Nephron progenitor cell (in vitro differentiated cells): Measurements from ENCODE around the gene SLC39A7.
A peak's percentile ranks its signal among the peaks of the same experiment; 100 is the strongest.

ENCODE experiments used
- DNase-seq: peaks from one replicate; pipeline ENCODE4 v3.0.0; 2021
- H3K27ac Mint-ChIP-seq: 2 replicates; pipeline ENCODE4 v1.8.0; 2021; ENCODE audit warnings: mild to moderate bottlenecking, moderate library complexity, mixed read lengths
- H3K27me3 Mint-ChIP-seq: 2 replicates; pipeline ENCODE4 v1.8.0; 2021; ENCODE audit warnings: mild to moderate bottlenecking, low read depth, mixed read lengths; ENCODE audit not compliant: poor library complexity
- H3K36me3 Mint-ChIP-seq: 2 replicates; pipeline ENCODE4 v1.8.0; 2021; ENCODE audit warnings: low read depth, mixed read lengths
- H3K4me1 Mint-ChIP-seq: 2 replicates; pipeline ENCODE4 v1.8.0; 2021; ENCODE audit warnings: mixed read lengths
- H3K4me3 Mint-ChIP-seq: 2 replicates; pipeline ENCODE4 v1.8.0; 2021; ENCODE audit warnings: mild to moderate bottlenecking, moderate library complexity, mixed read lengths
- H3K9me3 Mint-ChIP-seq: 2 replicates; pipeline ENCODE4 v1.8.0; 2021; ENCODE audit warnings: mild to moderate bottlenecking, moderate library complexity, mixed read lengths
- TF ChIP-seq, protein P1 (sequence below): fragments of 200-600 bp; sonication (generic); IDR thresholded peaks from 2 replicates; pipeline ENCODE4 v1.5.0; 2021; ENCODE audit warnings: antibody characterized with exemption

SLC39A7 gene

DNA sequence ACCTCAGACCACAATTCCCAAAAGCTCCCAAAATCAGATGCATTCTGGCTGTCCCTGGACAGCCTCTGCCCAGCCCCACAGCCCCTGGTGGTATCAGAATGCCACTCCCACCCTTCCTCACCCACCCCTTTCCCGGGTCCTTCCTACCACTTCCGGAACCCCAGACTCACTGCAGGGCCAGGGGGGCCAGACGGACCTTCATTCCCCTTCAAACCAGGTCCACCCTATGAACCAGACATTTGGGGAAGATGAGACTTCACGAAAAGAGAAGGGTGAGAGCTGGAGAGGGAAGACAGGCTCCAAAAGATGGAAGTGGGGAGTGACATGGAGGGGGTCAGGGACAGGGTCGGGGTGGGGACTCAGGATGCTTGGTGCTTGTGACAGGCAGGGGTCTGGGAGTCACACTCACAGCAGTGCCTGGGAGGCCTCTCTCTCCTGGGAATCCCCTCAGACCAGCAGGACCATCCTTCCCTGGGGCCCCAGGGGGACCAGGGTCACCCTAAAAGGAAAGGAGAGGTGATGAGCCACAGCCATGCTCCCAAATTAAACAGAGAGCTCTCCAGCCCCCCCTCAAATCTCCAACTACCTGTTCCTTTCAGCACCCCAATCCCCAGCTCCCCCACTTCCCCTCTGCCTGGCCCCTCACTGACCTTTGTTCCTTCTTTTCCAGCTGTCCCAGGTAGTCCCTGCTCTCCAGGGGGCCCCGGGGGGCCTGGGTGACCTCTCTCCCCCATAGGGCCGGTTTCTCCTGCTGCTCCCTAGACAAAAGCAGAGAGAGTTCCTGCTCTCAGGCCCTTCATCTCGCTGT lies 28.6 kb upstream of the SLC39A7 start:
- H3K4me3 Mint-ChIP-seq = no peak overlapping the region
- DNase-seq = no peak
- no peaks in the 10 kb centered on the region for H3K36me3 Mint-ChIP-seq
- H3K9me3 Mint-ChIP-seq = no peaks in the 10 kb centered on the region
- peaks cover 62% of the 10 kb centered on the region for H3K27me3 Mint-ChIP-seq
- TF ChIP-seq, protein P1, sequence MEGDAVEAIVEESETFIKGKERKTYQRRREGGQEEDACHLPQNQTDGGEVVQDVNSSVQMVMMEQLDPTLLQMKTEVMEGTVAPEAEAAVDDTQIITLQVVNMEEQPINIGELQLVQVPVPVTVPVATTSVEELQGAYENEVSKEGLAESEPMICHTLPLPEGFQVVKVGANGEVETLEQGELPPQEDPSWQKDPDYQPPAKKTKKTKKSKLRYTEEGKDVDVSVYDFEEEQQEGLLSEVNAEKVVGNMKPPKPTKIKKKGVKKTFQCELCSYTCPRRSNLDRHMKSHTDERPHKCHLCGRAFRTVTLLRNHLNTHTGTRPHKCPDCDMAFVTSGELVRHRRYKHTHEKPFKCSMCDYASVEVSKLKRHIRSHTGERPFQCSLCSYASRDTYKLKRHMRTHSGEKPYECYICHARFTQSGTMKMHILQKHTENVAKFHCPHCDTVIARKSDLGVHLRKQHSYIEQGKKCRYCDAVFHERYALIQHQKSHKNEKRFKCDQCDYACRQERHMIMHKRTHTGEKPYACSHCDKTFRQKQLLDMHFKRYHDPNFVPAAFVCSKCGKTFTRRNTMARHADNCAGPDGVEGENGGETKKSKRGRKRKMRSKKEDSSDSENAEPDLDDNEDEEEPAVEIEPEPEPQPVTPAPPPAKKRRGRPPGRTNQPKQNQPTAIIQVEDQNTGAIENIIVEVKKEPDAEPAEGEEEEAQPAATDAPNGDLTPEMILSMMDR = no peak
- H3K4me1 Mint-ChIP-seq = peaks cover 24% of the 10 kb centered on the region
- H3K27ac Mint-ChIP-seq = no peak overlapping the region

DNA sequence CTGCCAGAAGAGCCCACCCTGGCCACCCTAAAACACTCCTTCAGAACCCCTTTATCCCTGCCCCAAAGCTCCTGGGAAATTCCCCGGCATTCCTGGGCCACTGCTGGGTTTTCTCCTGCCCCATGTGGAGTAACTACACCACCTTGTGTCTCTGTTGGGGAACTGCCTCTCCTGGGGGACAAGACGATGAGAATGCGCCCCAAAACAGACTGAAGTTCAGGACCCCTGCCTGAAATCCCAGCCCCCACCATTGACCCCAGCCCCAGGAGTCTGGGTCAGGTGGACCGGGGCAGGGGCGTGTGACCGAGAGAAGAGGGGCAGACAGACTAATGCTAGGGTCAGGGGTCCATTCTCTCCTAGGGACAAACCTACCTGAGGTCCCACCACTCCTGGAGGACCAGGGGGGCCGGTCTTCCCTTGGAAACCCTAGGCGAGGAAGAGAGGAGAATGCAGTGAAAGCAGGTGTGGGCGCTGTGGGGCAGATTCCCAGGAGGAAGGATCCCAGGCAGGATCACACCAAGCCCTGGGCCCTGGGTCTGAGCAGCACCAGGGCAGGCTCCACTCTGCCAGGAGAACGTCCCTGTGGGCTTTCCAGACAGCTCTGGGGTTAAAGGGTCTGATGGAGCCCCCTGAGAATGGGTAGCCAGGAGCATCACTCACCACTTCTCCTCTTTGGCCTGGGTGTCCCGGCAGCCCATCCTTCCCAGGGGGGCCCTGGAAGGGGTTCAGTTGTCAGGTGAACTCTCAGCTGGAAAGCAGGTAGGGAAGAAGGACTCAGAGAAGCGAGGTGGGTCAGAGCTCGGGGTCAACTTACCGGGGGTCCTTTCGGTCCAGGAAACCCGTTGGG lies 27.8 kb upstream of the SLC39A7 start:
- peak; percentile 34 for DNase-seq
- peaks cover 60% of the 10 kb centered on the region for H3K27me3 Mint-ChIP-seq
- no peak overlapping the region for H3K27ac Mint-ChIP-seq
- no peaks in the 10 kb centered on the region for H3K9me3 Mint-ChIP-seq
- H3K4me3 Mint-ChIP-seq = no peak overlapping the region
- peaks cover 32% of the 10 kb centered on the region for H3K4me1 Mint-ChIP-seq
- no peaks in the 10 kb centered on the region for H3K36me3 Mint-ChIP-seq
- TF ChIP-seq, protein P1 = peak; percentile 49

DNA sequence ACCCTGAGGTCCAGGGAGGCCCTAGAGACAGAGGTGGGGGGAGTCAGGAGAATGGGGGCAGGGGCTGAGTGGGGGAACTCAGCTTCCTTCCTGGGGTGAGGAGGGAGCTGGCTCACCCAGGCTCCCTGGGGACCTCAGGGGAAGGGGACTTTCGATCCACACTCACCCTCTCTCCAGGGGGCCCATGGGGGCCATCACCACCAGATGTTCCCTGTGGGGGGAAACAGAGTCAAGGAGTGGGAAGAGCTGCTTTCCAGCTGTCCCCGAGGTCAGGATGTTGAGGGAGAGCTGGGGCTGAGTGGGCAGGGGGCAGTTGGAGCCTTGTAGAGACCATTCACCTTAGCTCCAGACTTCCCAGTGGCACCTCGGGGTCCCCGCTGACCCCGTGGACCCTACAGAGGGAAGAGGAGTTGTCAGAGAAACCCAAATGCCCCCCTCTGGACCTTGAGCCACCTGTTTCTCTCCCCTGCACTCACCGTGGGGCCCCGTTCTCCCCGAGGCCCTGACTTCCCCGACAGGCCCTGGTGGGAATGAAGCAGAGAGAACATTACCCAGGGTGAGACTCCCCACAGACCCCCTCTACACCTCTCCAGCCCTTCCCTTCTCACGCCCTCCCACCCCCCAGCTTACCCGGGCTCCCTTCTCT lies 27.0 kb upstream of the SLC39A7 start:
- Mint-ChIP-seq H3K4me1 (peaks cover 40% of the 10 kb centered on the region), H3K27ac (no peak overlapping the region), H3K4me3 (no peak overlapping the region), H3K9me3 (no peaks in the 10 kb centered on the region), H3K27me3 (peaks cover 54% of the 10 kb centered on the region), H3K36me3 (no peaks in the 10 kb centered on the region)
- TF ChIP-seq, protein P1 = no peak
- DNase-seq = no peak

DNA sequence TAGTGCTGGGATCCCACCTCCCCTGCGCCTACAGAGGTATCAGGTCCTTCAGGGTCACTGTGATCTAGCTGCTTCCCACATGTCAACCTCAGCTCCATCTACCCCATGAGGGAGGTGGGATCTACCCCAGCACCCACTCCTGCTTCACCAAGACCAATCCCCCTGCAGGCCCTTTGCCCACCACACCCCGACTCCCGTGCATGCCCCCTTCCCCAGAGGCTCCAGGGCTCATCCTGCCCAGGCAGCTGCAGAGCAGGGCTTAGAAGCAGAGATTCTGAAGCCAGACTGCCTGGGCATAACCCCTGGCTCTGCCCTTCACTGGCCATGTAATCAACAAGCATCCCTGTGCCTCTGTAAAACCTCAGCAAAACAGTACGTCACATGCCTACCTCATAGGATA lies 25.9 kb upstream of the SLC39A7 start:
- DNase-seq = no peak

DNA sequence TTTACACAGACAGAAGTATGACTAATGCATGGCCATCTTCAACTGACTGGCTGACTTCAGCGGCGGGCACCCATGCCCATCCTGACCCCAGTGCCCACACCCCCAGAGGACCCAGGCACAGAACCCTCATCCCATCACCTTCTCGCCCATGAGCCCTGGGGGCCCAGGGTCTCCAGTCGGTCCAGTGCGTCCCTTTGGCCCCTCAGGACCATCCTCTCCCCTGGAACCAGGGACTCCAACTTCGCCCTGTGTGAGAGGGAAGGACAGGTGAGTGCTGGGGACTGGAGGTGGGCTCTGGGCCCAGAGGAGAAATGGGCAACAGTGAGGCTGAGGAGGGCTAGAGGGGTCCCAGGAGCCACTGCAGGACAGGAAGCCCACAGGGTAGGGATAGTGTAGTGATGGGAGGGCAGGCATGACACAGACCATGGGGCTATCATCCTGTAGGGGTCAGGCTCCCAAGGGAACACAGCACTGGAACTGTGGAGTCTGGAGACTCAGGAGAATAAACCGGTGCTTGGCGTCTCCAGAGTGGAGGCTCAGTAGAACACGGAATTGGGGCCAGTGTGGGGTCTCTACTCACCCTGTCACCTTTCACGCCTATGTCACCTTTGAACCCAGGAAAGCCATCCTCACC lies 25.1 kb upstream of the SLC39A7 start:
- H3K36me3 Mint-ChIP-seq = no peaks in the 10 kb centered on the region
- no peak for DNase-seq
- no peak overlapping the region for H3K27ac Mint-ChIP-seq
- TF ChIP-seq, protein P1 = no peak
- no peaks in the 10 kb centered on the region for H3K9me3 Mint-ChIP-seq
- H3K4me1 Mint-ChIP-seq = peaks cover 41% of the 10 kb centered on the region
- peaks cover 57% of the 10 kb centered on the region for H3K27me3 Mint-ChIP-seq
- no peak overlapping the region for H3K4me3 Mint-ChIP-seq

More for the DNA sequence above, 25.9 kb upstream of the SLC39A7 start:
- no peaks in the 10 kb centered on the region for H3K36me3 Mint-ChIP-seq
- H3K9me3 Mint-ChIP-seq = no peaks in the 10 kb centered on the region
- peaks cover 51% of the 10 kb centered on the region for H3K27me3 Mint-ChIP-seq
- TF ChIP-seq, protein P1 = no peak
- H3K4me3 Mint-ChIP-seq = no peak overlapping the region
- H3K4me1 Mint-ChIP-seq = peaks cover 41% of the 10 kb centered on the region
- no peak overlapping the region for H3K27ac Mint-ChIP-seq
